GM19238 (cell line): ENCODE measurements around the gene MYEF2.

Source experiments
- DNase-seq: peaks from one replicate; pipeline ENCODE4 v3.0.0; 2011; ENCODE audit warnings: low spot score; ENCODE audit not compliant: insufficient read length

MYEF2 gene

DNA sequence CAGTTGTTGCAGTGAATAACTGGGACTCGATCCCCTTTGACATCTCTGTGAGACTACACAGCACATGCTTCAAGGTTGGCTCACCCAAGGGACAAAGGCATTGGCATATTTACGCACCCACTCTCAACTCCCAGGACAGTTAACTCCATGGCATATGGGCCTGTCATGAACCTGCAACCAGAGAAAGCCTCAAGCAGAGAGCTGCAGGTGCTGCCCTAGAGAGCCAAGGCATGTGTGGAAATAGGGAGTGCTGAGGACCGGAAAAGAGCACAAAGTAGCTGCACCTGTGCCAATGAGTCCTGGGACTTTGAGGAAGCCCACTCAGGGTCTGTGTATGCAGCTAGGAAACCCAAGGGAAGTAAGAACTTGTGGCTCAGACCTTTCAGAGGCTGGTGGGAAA is 90.3 kb downstream of the MYEF2 start:
- no peak for DNase-seq

DNA sequence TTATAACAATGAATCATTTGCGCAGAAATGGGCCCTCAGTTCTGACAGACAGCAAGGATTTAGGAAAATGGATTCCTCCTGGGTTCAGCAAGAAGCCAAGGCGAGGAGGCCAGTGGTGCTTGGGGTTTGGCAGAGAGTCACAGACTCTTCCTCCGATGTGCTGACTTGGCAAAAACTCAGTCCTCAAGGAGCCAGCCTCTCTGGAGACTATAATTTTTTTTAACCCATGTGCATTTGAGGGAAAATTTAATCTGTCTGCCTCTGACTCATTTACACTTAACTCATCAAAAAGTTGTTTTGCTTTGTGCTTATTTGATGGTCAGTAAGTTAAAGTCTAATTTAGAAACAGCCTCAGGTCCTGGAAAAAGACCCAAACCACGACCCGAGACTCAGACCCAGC is 91.5 kb downstream of the MYEF2 start:
- DNase-seq: no peak

DNA sequence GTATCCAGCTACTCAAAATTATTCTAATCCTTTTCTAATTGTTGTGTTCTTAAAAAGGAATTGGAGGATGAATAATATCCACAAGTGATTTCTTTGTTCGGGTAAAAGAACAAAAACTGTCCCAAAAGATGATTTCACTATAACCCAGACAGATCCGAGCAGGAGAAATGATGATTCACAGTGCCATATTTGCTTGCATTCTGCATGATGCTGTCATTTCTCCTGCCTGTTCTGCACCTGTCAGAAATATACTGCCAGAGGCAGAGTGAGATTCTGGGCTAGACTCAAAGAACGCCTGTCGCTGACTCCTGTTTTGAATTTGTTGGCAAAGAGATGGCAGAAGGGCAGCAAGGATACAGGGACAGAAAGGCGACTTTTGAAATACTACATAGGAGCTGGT is 92.0 kb downstream of the MYEF2 start:
- no peak for DNase-seq

DNA sequence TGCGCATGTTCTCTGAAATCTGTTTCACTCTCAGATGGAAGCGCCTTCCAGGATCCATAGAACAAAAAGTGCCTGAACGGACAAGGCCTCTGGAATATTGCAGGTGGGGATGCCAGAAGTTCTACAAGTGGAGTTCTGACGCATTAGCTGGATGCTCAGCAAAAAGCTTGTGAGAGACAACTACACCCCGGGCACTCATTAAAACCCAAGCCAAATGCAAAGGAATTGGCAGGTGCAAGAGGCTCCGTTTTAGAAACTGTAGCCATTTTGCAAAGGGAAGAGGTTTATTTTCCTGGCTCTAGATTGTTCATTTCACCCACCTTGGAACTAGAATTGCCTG is 92.5 kb downstream of the MYEF2 start:
- DNase-seq: no peak

DNA sequence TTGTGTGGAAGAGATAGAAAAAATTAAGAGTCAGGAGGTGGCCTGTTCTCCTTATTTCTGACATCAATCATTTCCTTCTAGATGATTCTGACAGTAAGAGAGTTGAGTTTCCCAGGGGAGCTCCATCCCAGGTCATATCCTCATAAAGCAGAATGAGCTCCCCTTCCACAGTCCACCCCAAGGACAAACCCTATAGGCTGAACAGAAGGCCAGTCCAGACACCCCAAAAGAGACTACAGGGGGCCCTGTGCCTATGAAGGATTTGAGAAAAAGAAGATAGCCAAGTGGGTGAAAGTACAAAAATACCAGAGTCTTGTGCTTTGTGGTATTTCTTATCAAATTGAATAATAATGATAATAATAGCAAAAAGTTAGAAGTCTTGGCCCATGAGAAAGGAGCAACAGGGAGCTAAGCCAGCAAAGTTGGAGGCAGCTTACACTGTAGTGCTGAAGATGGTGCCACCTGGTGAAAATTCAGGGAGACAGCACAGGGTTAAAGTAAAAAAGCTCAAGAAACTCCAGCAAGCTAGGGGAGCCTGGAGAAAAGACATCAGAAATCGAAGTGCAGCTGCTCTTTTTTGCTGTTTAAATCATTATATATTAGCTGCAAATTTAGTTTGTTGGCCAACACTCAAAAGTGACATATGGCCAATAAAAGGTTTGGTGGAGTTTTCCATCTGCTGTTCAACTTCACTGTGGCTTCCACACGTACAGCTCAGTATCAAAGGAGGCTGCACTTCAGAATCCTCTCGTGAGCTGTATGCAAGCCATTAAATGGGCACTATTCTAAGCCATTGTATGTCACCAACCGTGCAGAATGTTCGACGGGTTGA is 93.1 kb downstream of the MYEF2 start:
- DNase-seq: no peak
